ENCODE measurements around the gene KCTD6.

The KCTD6 gene

GRCh38 chr3:58487140-58487886 is 4.6 kb upstream of the KCTD6 start:
- DNase-seq, result no peak

- DNase-seq, result no peak
Observed at GRCh38 chr3:58488967-58489366, 2.9 kb upstream of the KCTD6 start.

- no peak for DNase-seq
Observed at GRCh38 chr3:58490860-58491501, 915 bp upstream of the KCTD6 start.

DNA sequence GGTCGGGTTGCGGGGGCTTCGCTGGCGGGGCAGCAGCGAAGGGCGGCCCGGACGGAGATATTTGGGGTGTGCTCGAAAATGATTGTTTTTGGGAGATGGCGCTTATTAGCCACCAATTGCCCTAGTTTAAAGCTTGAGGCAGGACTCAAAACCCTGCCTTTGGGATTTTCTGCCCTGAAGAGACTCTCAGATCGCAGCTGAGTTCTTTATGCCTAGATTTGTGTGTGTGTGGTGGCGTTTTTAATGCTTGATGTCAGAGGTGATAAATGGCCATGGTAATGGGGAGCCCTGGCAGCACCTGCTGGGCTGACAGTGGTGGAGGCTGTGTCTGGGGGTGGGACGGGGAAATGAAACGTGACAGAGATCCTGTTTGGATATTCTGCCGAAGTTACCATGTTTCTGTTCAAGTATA is 604 bp downstream of the KCTD6 start:
- no peak for DNase-seq

DNA sequence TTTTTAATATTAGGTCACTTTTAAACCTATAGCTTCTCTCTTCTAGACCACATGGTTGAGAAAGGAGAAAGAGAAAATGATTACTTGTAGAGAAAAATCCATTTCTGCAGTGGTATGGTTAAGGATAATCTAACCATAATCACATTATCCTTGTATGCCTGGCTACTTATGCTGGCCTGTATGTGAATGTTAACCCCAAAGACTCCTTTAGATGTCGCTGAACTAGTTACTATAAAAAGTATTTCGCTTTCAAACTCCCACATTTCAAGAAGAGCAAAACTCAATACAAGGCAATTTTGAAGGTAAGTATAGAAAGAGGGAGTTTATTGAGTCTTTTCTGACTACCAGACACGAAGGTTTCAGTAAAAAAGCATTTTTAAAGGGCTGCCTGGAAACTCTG is 2.2 kb downstream of the KCTD6 start:
- DNase-seq, result no peak

- DNase-seq, result no peak
Observed at GRCh38 chr3:58495101-58495500, 3.2 kb downstream of the KCTD6 start.

GRCh38 chr3:58496206-58496857 is 4.4 kb downstream of the KCTD6 start:
- no peak for DNase-seq

GRCh38 chr3:58497097-58497496 is 5.2 kb downstream of the KCTD6 start:
- no peak for DNase-seq

- DNase-seq, result no peak
Observed at GRCh38 chr3:58502872-58503271, 11.0 kb downstream of the KCTD6 start.

GRCh38 chr3:58507356-58508078 is 15.6 kb downstream of the KCTD6 start:
- no peak for DNase-seq

DNA sequence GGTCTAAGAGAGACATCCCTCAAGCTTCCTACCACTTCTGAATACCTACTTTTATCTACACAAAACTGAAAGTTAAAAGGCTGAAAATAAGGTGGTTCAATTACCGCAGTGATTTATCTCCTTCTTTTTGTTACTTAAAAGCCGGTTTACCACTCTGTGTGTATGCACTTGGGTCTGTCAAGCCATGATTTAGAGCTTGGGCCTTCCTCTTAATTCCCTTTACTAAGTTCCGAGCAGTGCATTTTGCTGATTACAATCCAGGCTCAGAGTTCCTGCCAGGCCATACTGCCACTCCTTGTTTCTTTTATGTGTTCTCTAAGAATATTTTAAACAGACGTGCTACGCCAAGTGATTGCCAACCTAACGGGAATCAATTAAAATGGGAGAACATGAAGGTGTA is 16.5 kb downstream of the KCTD6 start:
- no peak for DNase-seq

DNA sequence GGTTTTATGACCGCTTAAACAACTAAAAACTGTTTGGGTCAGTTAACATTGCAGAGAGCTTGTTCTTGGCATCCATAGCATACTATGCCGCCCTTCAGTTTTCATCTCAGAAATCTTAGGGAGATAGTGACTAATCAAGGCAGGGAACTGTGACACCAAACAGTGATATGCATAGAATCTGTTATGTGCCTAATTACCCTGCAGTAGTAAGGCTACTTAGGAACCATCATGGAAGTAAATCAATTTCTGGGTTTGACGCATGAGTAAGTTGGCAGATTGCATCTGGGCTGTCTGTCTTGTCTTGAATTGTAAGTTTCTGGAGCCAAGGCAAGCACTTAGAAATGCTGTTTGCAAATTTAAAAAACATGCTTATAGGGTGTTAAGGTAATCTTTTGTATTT is 22.5 kb downstream of the KCTD6 start:
- no peak for DNase-seq

DNA sequence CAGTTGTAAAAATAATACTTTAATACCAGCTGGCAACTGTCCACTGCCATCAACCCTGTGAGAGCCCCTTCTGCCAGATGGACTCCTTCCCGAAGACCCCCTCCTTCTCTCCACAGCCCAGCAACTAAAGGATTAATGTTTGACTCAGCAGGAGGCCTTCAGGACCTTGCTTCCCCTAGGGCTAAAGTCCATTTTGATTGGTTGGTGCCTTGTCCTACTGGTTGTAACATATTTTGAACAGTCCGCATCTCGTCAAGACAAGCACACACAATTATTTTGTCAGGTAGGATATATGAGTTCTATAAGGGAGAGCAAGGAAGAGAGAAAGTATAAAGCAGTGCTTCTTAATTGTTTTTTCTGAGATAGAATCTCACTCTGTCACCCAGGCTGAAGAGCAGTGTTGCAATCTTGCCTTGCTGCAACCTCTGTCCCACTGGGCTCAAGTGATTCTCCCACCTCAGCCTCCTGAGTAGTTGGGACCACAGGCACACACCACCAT is 26.4 kb downstream of the KCTD6 start:
- no peak for DNase-seq

DNA sequence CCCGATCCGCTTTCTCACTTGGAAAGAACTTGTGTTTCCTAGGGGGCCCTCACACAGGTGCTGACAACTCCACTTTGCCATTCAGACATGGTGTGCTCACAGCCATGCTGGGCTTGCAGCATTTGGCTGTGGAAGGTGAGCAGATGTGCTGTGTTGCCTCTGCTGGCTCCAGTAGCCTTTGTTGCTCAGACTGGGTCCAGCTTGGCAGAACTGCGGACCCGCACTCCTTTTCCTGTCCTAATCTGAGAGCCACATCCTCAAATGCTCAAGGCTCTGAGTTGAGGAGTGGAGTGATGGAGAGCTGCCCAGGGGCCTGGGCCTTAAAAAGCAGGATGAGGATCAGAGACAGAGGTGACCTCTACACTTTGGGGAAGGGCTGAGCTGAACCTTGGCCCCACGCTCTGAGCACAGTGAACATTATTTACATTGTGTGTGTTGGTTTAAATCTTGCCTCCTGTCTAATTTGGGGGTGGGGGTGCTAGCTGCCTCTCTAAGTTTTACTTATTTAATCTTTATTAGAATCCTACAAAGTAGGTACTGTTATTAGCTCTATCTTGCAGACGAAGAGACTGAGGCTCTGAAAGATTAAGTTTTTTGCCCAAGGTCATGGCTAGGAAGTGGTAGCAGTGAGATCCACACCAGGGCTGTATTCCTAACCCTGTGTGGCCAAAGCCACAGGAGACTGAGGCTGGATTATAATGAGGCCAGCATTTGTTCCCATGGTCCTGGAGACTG is 27.9 kb downstream of the KCTD6 start:
- DNase-seq, result no peak

GRCh38 chr3:58520403-58521335 is 28.8 kb downstream of the KCTD6 start:
- no peak for DNase-seq

- no peak for DNase-seq
Observed at GRCh38 chr3:58521336-58521670, 29.4 kb downstream of the KCTD6 start.

DNA sequence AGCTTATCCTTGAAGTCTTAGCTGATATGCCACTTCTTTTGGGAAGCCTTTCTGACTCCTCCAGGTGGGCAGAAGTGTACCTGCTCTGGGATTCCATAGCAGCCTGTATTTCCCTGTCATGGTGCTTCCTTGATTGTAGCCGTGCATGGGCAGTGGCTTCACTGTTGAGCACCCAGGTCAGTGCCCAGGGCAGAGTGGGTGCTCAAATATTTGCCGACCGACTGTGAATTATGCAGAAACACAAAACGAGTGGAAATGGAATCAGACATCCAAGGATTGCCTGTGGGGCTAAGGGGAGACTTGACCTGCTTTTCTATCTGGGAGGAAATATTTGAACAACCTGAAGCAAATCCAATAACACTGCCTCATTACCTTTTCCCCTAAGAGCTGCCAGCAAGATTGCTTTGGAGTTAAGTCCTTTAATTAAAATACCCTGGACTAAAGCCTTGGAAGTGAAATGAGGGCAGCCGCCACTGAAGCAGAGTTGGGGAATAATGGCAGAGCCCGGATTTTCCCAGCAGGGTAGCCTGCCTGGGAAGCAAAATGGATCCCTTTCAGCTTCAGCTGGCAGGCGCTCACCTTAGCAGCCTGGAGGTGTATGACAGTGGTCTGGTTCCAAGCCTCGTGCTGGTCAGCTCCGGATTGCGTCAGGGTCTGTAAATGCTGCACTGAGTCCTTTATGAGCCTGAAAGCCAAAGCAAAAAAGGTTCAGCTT is 30.2 kb downstream of the KCTD6 start:
- no peak for DNase-seq

DNA sequence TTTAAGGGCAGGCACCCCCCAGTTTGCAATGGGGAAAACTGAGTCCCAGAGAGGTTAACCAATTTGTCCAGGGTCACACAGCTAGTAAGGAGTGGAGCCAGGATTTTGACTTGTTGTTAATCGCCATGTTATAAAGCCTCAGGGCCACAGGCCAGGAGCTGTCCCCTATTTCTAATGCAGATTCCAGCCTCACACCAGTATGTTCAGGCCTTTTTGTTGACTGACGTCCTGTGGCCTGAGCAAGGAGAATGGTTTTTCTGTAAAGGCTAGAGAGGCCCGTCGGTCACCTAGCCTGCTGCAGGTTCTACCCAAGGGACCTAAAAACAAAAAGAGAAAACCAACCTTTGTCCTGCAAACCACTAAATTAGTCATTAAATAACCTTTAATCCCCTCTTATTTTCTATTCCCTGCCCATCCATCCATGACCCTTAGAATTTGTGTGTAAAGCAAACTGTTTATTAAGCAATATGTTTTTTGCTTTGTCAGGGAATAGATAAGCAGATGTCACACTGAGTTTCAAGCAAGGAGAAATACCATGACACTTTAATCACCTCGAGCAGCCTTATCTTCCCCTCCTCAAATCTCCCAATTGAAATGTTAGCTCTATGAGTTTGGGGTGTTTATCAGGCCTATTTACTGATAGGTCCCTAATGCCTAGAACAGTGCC is 31.0 kb downstream of the KCTD6 start:
- no peak for DNase-seq

DNA sequence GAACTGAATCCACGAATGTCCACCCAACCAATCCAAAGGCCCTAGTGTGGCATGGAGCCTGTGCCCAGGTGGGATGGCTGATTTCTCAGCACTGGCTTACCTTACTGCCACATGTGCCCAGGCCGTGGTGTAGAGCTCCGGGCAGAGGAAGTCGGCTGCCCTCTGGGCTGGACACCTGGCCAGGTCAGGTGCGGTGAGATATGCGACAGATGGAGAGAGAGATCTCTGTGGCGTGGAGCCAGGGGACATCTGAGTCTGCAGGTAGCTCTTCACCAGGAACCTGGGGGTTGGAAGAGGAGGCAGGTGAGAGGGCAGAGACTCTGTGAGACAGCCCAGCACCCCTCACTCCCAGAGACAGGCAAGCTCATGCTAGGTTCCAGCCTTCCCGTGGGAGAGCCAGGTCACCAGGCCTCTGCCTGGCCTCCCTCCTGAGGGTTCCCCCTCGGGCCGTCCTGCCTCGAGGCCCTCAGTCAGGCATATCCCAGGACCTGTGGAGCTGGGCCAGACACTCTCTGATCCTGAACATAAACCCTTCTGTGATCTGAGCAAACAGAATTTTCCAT is 32.5 kb downstream of the KCTD6 start:
- DNase-seq, result no peak

GRCh38 chr3:58526515-58526957 is 34.6 kb downstream of the KCTD6 start:
- DNase-seq, result no peak

Measured in NCI-H1436 treated with DMSO at 0.1 percent for 48 hours (cell line).